B cell (primary cell): ENCODE measurements around the gene EXT2.
A peak's percentile ranks its signal among the peaks of the same experiment; 100 is the strongest.

Experiments used
- EZH2 ChIP-seq: IDR thresholded peaks from 2 replicates; pipeline ENCODE4 v1.6.1; 2012; ENCODE audit warnings: borderline replicate concordance, low read depth, mild to moderate bottlenecking, moderate library complexity, low read length; ENCODE audit not compliant: insufficient read depth, poor library complexity, severe bottlenecking
- TF ChIP-seq, protein P1 (sequence below): fragments of 200-600 bp; IDR thresholded peaks from one replicate; pipeline ENCODE4 v1.8.0; 2022; ENCODE audit warnings: antibody characterized with exemption, mild to moderate bottlenecking

DNA sequence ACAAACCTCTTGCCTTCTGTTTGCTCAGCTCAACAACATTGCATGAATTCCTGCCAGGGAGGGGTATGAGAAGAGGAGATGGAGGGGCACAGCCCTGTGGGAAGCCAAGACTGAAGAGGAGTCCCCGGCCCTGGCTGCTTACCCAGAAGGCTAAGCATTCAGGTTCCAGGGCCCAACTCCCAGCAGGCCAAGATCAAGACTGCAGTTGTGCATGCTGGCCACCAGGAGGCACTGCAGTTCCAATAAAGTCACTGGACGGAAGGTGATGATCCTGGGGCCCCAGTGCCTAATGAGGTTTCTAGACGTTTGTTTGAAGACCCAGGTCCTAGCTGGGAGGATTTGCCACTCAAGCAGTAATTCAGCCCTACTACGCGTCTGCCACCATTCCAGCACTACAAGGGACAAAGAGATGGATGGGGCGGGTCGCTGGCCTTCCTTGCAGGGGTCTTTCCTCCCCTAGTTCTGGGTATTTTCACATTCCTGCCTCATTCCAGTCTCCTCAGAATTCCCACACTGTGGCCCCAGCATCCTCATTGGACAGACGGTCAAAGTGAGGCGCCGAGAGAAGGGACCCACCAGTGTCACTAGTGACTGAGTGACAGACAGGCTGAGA, 190.9 kb downstream of the EXT2 start:
- TF ChIP-seq, protein P1, sequence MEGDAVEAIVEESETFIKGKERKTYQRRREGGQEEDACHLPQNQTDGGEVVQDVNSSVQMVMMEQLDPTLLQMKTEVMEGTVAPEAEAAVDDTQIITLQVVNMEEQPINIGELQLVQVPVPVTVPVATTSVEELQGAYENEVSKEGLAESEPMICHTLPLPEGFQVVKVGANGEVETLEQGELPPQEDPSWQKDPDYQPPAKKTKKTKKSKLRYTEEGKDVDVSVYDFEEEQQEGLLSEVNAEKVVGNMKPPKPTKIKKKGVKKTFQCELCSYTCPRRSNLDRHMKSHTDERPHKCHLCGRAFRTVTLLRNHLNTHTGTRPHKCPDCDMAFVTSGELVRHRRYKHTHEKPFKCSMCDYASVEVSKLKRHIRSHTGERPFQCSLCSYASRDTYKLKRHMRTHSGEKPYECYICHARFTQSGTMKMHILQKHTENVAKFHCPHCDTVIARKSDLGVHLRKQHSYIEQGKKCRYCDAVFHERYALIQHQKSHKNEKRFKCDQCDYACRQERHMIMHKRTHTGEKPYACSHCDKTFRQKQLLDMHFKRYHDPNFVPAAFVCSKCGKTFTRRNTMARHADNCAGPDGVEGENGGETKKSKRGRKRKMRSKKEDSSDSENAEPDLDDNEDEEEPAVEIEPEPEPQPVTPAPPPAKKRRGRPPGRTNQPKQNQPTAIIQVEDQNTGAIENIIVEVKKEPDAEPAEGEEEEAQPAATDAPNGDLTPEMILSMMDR: peak; percentile 96
- no peak for TF ChIP-seq EZH2
